Astrocyte (in vitro differentiated cells and primary cell): ENCODE data around the gene DNAJC13. TPM values are rescaled to one million over a fixed set of nuclear protein-coding genes. Genes with fewer than 3 reads are reported as not detected.

ENCODE experiments used
- DNase-seq: peaks from one replicate; pipeline ENCODE4 v3.0.0-alpha.2; 2010; ENCODE audit warnings: low read depth
- FAIRE-seq: peaks from 2 replicates; lab custom pipeline; 2011; peaks lifted over from hg19 to GRCh38; lab: Jason Lieb, UNC
- H2AFZ ChIP-seq: 2 replicates; pipeline ENCODE4 v1.6.0; 2012; ENCODE audit warnings: low read depth, low read length, inconsistent platforms
- H3K27ac ChIP-seq: 2 replicates; pipeline ENCODE4 v1.5.1; 2011; ENCODE audit warnings: low read depth, low read length, inconsistent platforms
- H3K27me3 ChIP-seq: 2 replicates; pipeline ENCODE4 v1.6.0; 2011; ENCODE audit warnings: low read length, inconsistent platforms; ENCODE audit not compliant: insufficient read depth
- H3K36me3 ChIP-seq: 2 replicates; pipeline ENCODE4 v1.5.1; 2011; ENCODE audit warnings: low read length, inconsistent platforms; ENCODE audit not compliant: insufficient read depth
- H3K4me1 ChIP-seq: 2 replicates; pipeline ENCODE4 v1.5.1; 2011; ENCODE audit warnings: low read length, inconsistent platforms; ENCODE audit not compliant: insufficient read depth
- H3K4me2 ChIP-seq: 2 replicates; pipeline ENCODE4 v1.6.0; 2012; ENCODE audit warnings: low read length, inconsistent platforms
- H3K4me3 ChIP-seq: 2 replicates; pipeline ENCODE4 v1.5.1; 2011; ENCODE audit warnings: low read depth, mild to moderate bottlenecking, low read length, inconsistent platforms; ENCODE audit not compliant: insufficient read depth
- H3K79me2 ChIP-seq: 2 replicates; pipeline ENCODE4 v1.6.0; 2012; ENCODE audit warnings: mild to moderate bottlenecking, low read length, inconsistent platforms; ENCODE audit not compliant: insufficient read depth
- H3K9ac ChIP-seq: 2 replicates; pipeline ENCODE4 v1.6.0; 2012; ENCODE audit warnings: mild to moderate bottlenecking, low read length, inconsistent platforms
- H3K9me3 ChIP-seq: 2 replicates; pipeline ENCODE4 v1.5.1; 2012; ENCODE audit warnings: low read depth, mild to moderate bottlenecking, low read length, inconsistent platforms; ENCODE audit not compliant: insufficient read depth
- H4K20me1 ChIP-seq: 2 replicates; pipeline ENCODE4 v1.6.0; 2012; ENCODE audit warnings: low read length, inconsistent platforms; ENCODE audit not compliant: insufficient read depth
- H3K27ac Mint-ChIP-seq: one replicate; pipeline ENCODE4 v1.8.0; 2021; ENCODE audit warnings: mild to moderate bottlenecking, mixed read lengths; ENCODE audit not compliant: unreplicated experiment
- H3K27me3 Mint-ChIP-seq: one replicate; pipeline ENCODE4 v1.8.0; 2021; ENCODE audit warnings: low read depth, mixed read lengths; ENCODE audit not compliant: unreplicated experiment
- H3K36me3 Mint-ChIP-seq: one replicate; pipeline ENCODE4 v1.8.0; 2021; ENCODE audit warnings: low read depth, mixed read lengths; ENCODE audit not compliant: unreplicated experiment
- H3K4me1 Mint-ChIP-seq: one replicate; pipeline ENCODE4 v1.8.0; 2021; ENCODE audit warnings: low read depth, mixed read lengths; ENCODE audit not compliant: unreplicated experiment
- H3K4me3 Mint-ChIP-seq: one replicate; pipeline ENCODE4 v1.8.0; 2021; ENCODE audit warnings: mild to moderate bottlenecking, moderate library complexity, mixed read lengths; ENCODE audit not compliant: unreplicated experiment
- H3K9me3 Mint-ChIP-seq: one replicate; pipeline ENCODE4 v1.8.0; 2021; ENCODE audit warnings: mild to moderate bottlenecking, mixed read lengths; ENCODE audit not compliant: unreplicated experiment
- CTCF ChIP-seq: IDR thresholded peaks from 2 replicates; pipeline ENCODE4 v1.5.1; 2011; ENCODE audit warnings: low read depth, mild to moderate bottlenecking, inconsistent platforms, low read length, moderate library complexity; ENCODE audit not compliant: insufficient read depth
- EZH2 ChIP-seq: IDR thresholded peaks from 2 replicates; pipeline ENCODE4 v1.6.1; 2012; ENCODE audit warnings: mild to moderate bottlenecking, low read length, inconsistent platforms; ENCODE audit not compliant: insufficient read depth
- total RNA-seq: library from RNA; stranded (reverse); gene quantifications from 2 replicates; pipeline ENCODE4 v1.2.1, GENCODE V29; 2021

DNAJC13 gene
- total RNA-seq, 1 donor from 2014 or later = 38.5 TPM

- Histone ChIP-seq H3K79me2 (no peaks in the 10 kb centered on the region), H3K9ac (no peak overlapping the region), H3K27me3 (peaks cover 8% of the 10 kb centered on the region), H3K4me2 (no peak overlapping the region), H3K4me1 (no peaks in the 10 kb centered on the region), H3K9me3 (no peaks in the 10 kb centered on the region), H4K20me1 (no peaks in the 10 kb centered on the region), H2AFZ (no peak overlapping the region), H3K27ac (no peak overlapping the region), H3K4me3 (no peak overlapping the region), H3K36me3 (no peaks in the 10 kb centered on the region)
- Mint-ChIP-seq H3K4me3 (no peak overlapping the region), H3K27ac (no peak overlapping the region), H3K27me3 (no peaks in the 10 kb centered on the region), H3K36me3 (no peaks in the 10 kb centered on the region), H3K9me3 (peaks cover 6% of the 10 kb centered on the region), H3K4me1 (no peaks in the 10 kb centered on the region)
- FAIRE-seq = no peak
- TF ChIP-seq CTCF = peak; percentile 91
- TF ChIP-seq EZH2 = no peak
- peak; percentile 30 for DNase-seq
Measured at GRCh38 chr3:132399054-132399929, 18.0 kb upstream of the DNAJC13 start.

GRCh38 chr3:132401255-132401654 is 16.0 kb upstream of the DNAJC13 start:
- Histone ChIP-seq H3K9ac (no peak overlapping the region), H3K4me2 (no peak overlapping the region), H3K4me1 (no peaks in the 10 kb centered on the region), H2AFZ (no peak overlapping the region), H3K9me3 (no peaks in the 10 kb centered on the region), H3K27me3 (peaks cover 8% of the 10 kb centered on the region), H3K79me2 (no peaks in the 10 kb centered on the region), H3K36me3 (no peaks in the 10 kb centered on the region), H3K27ac (no peak overlapping the region), H3K4me3 (no peak overlapping the region), H4K20me1 (no peaks in the 10 kb centered on the region)
- no peak for TF ChIP-seq CTCF
- no peak for TF ChIP-seq EZH2
- H3K4me1 Mint-ChIP-seq = no peaks in the 10 kb centered on the region
- no peak for DNase-seq
- peaks cover 3% of the 10 kb centered on the region for H3K9me3 Mint-ChIP-seq
- no peak overlapping the region for H3K4me3 Mint-ChIP-seq
- FAIRE-seq = no peak
- H3K36me3 Mint-ChIP-seq = no peaks in the 10 kb centered on the region
- H3K27me3 Mint-ChIP-seq = no peaks in the 10 kb centered on the region
- H3K27ac Mint-ChIP-seq = no peak overlapping the region

GRCh38 chr3:132404276-132404675 is 13.0 kb upstream of the DNAJC13 start:
- Mint-ChIP-seq H3K36me3 (no peaks in the 10 kb centered on the region), H3K9me3 (no peaks in the 10 kb centered on the region), H3K27me3 (no peaks in the 10 kb centered on the region), H3K4me1 (no peaks in the 10 kb centered on the region), H3K27ac (no peak overlapping the region), H3K4me3 (no peak overlapping the region)
- Histone ChIP-seq H2AFZ (no peak overlapping the region), H3K79me2 (no peaks in the 10 kb centered on the region), H3K4me2 (no peak overlapping the region), H3K27ac (no peak overlapping the region), H3K27me3 (peaks cover 8% of the 10 kb centered on the region), H3K9me3 (no peaks in the 10 kb centered on the region), H3K36me3 (no peaks in the 10 kb centered on the region), H3K4me1 (no peaks in the 10 kb centered on the region), H3K9ac (no peak overlapping the region), H4K20me1 (no peaks in the 10 kb centered on the region), H3K4me3 (no peak overlapping the region)
- DNase-seq (no peak), FAIRE-seq (no peak)
- TF ChIP-seq EZH2 = no peak
- no peak for TF ChIP-seq CTCF
